ENCODE results near the gene PCDH17. TPM values are rescaled to one million over a fixed set of nuclear protein-coding genes. Genes with fewer than 3 reads are reported as not detected.

Gene PCDH17
- total RNA-seq, 1 donor from 2014 or later, result 40.2 TPM

DNA sequence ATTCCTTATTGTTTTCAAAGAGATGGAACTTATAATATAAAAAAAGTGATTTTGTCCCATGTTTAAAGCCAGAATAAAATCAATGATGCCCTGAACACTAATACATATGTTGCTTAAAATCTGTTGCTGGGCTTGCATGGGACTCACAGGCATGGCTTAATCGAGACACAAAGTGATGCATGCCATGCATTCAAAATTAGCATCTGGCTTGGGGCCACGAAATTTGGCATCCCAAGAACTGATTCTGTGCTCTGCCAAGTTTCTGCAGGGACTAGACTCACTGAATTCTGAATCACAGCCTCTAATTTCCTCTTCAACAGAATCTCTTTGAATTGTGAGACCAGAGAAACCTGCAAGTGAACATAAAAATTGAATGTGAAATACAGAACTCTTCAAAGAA is 109.2 kb downstream of the PCDH17 start:
- peaks cover 2% of the 10 kb centered on the region for H3K27me3 Mint-ChIP-seq (ENCODE audit: unreplicated experiment)
- no peak overlapping the region for H3K4me3 Mint-ChIP-seq (ENCODE audit: unreplicated experiment)
- no peaks in the 10 kb centered on the region for H3K9me3 Mint-ChIP-seq (ENCODE audit: unreplicated experiment)
- H3K4me1 Mint-ChIP-seq (ENCODE audit: unreplicated experiment), result peaks cover 15% of the 10 kb centered on the region
- DNase-seq (ENCODE audit: low spot score), result no peak
- TF ChIP-seq, protein P1, sequence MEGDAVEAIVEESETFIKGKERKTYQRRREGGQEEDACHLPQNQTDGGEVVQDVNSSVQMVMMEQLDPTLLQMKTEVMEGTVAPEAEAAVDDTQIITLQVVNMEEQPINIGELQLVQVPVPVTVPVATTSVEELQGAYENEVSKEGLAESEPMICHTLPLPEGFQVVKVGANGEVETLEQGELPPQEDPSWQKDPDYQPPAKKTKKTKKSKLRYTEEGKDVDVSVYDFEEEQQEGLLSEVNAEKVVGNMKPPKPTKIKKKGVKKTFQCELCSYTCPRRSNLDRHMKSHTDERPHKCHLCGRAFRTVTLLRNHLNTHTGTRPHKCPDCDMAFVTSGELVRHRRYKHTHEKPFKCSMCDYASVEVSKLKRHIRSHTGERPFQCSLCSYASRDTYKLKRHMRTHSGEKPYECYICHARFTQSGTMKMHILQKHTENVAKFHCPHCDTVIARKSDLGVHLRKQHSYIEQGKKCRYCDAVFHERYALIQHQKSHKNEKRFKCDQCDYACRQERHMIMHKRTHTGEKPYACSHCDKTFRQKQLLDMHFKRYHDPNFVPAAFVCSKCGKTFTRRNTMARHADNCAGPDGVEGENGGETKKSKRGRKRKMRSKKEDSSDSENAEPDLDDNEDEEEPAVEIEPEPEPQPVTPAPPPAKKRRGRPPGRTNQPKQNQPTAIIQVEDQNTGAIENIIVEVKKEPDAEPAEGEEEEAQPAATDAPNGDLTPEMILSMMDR (IDR thresholded peaks at IDR 0.05; ENCODE audit: unreplicated experiment), result no peak
- H3K36me3 Mint-ChIP-seq (ENCODE audit: low read depth, unreplicated experiment), result no peaks in the 10 kb centered on the region
- H3K27ac Mint-ChIP-seq (ENCODE audit: unreplicated experiment), result no peak overlapping the region

DNA sequence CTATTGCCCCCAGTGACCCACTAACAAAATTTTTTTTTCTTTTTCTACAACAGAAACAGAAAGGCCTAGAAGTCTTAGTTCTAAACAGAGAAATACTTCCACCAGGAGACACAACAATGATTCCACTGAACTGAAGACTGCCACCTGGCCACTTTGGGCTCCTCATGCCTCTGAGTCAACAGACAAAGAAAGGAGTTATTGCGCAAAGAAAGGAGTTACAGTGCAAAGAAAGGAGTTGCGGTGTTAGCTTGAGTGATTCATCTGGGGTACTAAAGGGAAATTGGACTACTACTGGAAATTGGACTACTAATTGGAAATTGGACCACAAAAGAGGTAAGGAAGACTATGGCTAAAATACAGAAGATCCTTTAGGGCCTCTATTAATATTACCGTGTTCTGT is 116.6 kb downstream of the PCDH17 start:
- DNase-seq (ENCODE audit: low spot score), result no peak
- Mint-ChIP-seq H3K27me3 (ENCODE audit: unreplicated experiment) (no peaks in the 10 kb centered on the region), H3K4me1 (ENCODE audit: unreplicated experiment) (peaks cover 6% of the 10 kb centered on the region), H3K36me3 (ENCODE audit: low read depth, unreplicated experiment) (no peaks in the 10 kb centered on the region), H3K4me3 (ENCODE audit: unreplicated experiment) (no peak overlapping the region), H3K9me3 (ENCODE audit: unreplicated experiment) (no peaks in the 10 kb centered on the region), H3K27ac (ENCODE audit: unreplicated experiment) (no peak overlapping the region)
- TF ChIP-seq, protein P1 (IDR thresholded peaks at IDR 0.05; ENCODE audit: unreplicated experiment), result no peak

DNA sequence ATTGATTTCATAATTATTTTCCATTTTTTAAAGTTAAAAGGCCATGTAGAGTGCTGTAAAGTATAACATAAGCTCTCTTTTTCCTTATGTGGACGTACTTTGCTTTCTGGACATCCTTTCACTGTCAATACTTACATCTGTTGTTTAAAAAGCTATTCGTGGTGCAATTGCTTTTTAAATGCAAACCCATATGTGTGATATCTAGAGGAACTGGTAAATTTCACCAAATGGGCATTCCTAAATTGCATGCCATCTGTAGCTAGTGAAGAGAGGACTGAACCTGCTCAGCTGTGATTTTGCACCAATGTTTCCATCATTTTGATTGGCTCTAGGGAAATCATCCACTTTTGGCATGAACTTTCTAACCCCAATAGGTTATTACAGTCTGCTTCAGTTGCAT is 129.4 kb downstream of the PCDH17 start:
- no peaks in the 10 kb centered on the region for H3K36me3 Mint-ChIP-seq (ENCODE audit: low read depth, unreplicated experiment)

DNA sequence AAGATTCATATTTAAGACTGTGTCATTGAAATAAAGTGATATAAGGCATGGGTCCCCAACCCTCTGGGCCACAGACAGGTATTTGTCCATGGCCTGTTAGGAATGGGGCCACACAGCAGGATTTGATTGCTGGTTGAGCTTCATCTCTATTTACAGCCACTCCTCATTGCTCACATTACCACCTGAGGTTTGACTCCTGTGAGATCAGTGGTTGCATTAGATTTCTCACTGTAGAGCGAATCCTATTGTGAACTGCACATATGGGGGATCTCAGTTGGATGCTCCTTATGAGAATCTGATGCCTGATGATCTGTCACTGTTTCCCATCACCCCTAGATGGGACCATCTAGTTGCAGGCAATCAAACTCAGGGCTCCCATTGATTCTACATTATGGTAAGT is 132.1 kb downstream of the PCDH17 start:
- no peaks in the 10 kb centered on the region for H3K4me1 Mint-ChIP-seq (ENCODE audit: unreplicated experiment)
- TF ChIP-seq, protein P1 (IDR thresholded peaks at IDR 0.05; ENCODE audit: unreplicated experiment), result no peak
- no peak for DNase-seq (ENCODE audit: low spot score)
- no peaks in the 10 kb centered on the region for H3K9me3 Mint-ChIP-seq (ENCODE audit: unreplicated experiment)
- no peaks in the 10 kb centered on the region for H3K27me3 Mint-ChIP-seq (ENCODE audit: unreplicated experiment)
- no peaks in the 10 kb centered on the region for H3K36me3 Mint-ChIP-seq (ENCODE audit: low read depth, unreplicated experiment)
- no peak overlapping the region for H3K27ac Mint-ChIP-seq (ENCODE audit: unreplicated experiment)
- H3K4me3 Mint-ChIP-seq (ENCODE audit: unreplicated experiment), result no peak overlapping the region

More for the DNA sequence above, 129.4 kb downstream of the PCDH17 start:
- H3K4me1 Mint-ChIP-seq (ENCODE audit: unreplicated experiment), result no peaks in the 10 kb centered on the region
- TF ChIP-seq, protein P1 (IDR thresholded peaks at IDR 0.05; ENCODE audit: unreplicated experiment), result no peak
- H3K27ac Mint-ChIP-seq (ENCODE audit: unreplicated experiment), result no peak overlapping the region
- no peaks in the 10 kb centered on the region for H3K27me3 Mint-ChIP-seq (ENCODE audit: unreplicated experiment)
- no peaks in the 10 kb centered on the region for H3K9me3 Mint-ChIP-seq (ENCODE audit: unreplicated experiment)
- no peak for DNase-seq (ENCODE audit: low spot score)
- no peak overlapping the region for H3K4me3 Mint-ChIP-seq (ENCODE audit: unreplicated experiment)

Measured in endothelial cell (in vitro differentiated cells).